Stimulated activated CD8-positive, alpha-beta memory T cell treated with anti-CD3 and anti-CD28 coated beads, Interleukin-4, amount 100 ng/mL, for 24 hours (primary cell): ENCODE data around the gene TRHDE.
"Not testable (repeated sequence)": the region's sequence is repeated elsewhere in the genome, so short reads cannot be mapped to it uniquely, and the experiment has no call there.

Experiments used
- DNase-seq: peaks from one replicate; pipeline ENCODE4 v3.0.0-alpha.2; 2020; ENCODE audit warnings: low read depth

Gene TRHDE

DNA sequence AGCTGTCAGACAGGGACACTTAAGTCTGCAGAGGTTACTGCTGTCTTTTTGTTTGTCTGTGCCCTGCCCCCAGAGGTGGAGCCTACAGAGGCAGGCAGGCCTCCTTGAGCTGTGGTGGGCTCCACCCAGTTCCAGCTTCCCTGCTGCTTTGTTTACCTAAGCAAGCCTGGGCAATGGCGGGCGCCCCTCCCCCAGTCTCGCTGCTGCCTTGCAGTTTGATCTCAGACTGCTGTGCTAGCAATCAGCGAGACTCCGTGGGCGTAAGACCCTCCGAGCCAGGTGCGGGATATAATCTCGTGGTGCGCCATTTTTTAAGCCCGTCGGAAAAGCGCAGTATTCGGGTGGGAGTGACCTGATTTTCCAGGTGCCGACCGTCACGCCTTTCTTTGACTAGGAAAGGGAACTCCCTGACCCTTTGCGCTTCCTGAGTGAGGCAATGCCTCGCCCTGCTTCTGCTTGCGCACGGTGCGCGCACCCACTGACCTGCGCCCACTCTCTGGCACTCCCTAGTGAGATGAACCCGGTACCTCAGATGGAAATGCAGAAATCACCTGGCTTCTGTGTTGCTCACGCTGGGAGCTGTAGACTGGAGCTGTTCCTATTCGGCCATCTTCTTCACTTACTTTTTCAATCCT lies 248.0 kb downstream of the TRHDE start:
- not testable (repeated sequence) for DNase-seq

- no peak for DNase-seq
Observed at GRCh38 chr12:72521326-72521725, 249.2 kb downstream of the TRHDE start.

DNA sequence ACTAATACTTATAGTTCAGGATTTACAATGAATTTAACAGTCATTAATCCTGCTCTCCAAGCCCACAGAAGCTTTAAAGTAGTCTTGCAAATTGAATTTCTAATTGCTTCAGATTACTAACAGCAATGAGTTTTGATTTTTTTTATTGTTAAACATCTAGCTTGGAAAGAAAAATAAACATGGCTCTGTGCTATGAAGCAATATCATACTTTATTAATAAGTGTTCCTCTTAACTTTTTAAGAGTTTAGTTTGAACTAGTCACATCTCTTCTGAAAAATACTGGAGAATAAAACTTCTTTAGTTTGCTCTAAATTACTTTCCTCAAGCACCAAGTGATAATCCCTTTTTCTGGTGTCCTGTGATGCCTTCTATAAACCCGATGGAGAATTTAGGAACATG lies 250.2 kb downstream of the TRHDE start:
- DNase-seq, result no peak

GRCh38 chr12:72523754-72524153 lies 251.6 kb downstream of the TRHDE start:
- DNase-seq, result no peak

GRCh38 chr12:72535212-72535990 lies 263.2 kb downstream of the TRHDE start:
- DNase-seq, result no peak

- no peak for DNase-seq
Observed at GRCh38 chr12:72540811-72541210, 268.6 kb downstream of the TRHDE start.

DNA sequence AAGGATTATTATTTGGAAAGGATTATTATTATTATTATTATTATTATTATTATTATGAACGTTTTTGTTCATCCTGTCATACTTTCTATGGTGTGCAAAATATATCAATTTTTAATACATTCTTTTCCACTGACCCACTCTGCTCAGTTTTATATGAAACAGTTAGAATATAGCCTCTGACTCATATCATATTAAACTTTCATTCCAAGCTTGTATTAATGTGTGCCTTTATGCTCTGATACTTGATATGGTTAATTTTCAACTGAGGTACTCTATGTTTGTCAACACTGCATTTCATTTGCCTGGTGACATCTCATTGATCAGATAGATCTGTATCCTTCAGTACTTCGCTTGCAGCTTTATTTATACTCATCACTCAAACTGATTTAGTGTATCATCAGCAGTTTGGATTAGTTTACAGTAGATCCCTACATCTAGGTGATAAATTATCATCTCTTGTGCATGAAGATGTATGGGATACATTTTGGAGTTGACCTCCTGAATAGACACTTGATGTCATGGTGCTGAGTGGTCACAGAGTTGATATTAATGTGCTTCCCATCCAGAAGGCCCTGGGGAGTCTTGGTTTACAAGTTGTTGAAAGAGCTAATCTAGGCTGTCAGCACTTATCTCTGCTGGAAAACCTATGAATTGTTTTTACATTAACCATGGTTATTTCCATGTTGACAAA lies 271.8 kb downstream of the TRHDE start:
- DNase-seq, result no peak

DNA sequence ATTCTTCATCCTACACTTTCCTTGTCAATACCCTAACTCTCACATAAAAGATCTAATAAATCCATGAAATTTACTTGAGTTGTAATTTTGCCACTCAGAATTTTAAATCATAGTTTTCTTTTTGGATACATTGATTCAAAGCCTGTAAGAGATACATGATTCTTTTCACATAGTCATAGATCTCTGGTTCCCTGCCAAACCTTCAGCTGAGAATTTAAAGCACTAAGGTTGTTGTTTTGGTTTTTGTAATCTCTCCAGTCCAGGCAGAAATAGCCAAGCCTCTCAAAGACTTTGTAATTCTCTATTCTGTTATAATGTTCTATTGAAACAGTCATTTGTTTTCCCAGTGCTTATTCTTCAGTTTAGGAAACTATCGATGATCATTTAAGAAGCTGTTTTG lies 273.9 kb downstream of the TRHDE start:
- DNase-seq, result no peak

GRCh38 chr12:72547573-72547972 lies 275.4 kb downstream of the TRHDE start:
- DNase-seq, result no peak

GRCh38 chr12:72549184-72549583 lies 277.0 kb downstream of the TRHDE start:
- DNase-seq, result no peak

- DNase-seq, result no peak
Observed at GRCh38 chr12:72560003-72560769, 288.0 kb downstream of the TRHDE start.

GRCh38 chr12:72570601-72571000 lies 298.4 kb downstream of the TRHDE start:
- DNase-seq, result no peak

- DNase-seq, result no peak
Observed at GRCh38 chr12:72574138-72574537, 302.0 kb downstream of the TRHDE start.

- no peak for DNase-seq
Observed at GRCh38 chr12:72578327-72578726, 306.2 kb downstream of the TRHDE start.

DNA sequence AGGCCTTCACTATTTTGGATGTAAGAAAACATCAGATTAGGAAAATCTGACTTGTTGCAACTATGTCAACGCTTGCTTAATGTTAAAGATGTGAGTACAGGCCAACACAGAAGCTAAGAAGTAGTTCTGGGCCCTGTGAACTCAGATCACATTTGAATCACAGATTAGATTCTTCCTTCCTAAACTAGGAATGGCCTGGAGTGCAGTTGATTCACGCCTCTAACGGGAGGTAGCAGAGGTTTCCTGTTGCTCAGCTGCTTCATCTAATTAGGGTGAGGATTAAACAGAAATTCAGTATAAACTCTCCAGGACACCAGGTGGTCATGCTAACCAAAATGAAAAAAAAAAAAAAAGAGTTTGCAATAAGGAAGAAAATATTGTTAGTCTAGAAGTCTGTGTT lies 314.3 kb downstream of the TRHDE start:
- no peak for DNase-seq

DNA sequence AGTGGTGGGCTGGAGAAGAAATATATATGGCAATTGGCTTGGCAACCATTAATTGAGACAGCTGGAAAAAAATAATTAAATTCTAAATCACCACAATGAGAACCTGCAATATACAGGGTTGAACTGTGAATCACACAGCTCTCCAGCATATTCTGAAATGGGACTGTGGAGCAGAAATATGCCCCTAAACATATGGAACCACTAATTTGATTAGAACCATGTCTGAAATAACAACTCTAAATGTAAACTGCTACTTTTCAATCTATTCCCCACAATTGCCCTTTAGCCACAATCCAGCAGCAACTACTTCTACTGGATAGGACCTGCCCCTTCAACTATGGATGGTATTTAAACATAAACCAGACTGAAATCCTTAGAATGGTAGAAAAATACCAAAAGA lies 330.4 kb downstream of the TRHDE start:
- DNase-seq, result no peak

- no peak for DNase-seq
Observed at GRCh38 chr12:72605975-72606374, 333.8 kb downstream of the TRHDE start.

DNA sequence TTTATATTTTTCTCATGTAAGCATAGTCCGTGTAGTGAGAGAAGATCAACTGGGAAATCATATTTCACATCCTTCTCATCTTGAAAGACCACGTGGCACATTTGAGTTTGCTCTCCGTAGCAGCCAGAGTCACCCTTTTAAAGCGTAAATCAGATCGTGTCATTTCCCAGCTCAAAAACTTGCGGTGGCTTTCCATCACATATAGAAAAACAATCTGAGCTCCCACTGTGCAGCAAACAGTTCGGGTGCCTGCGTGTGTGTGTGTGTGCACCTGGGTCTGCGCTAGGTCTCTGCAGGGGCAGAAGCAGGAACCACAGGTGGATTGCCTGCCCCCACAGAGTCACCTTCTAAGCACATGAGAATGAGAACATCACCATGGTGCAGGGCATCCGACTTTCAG lies 338.2 kb downstream of the TRHDE start:
- no peak for DNase-seq

GRCh38 chr12:72610854-72611358 lies 338.7 kb downstream of the TRHDE start:
- DNase-seq, result no peak

DNA sequence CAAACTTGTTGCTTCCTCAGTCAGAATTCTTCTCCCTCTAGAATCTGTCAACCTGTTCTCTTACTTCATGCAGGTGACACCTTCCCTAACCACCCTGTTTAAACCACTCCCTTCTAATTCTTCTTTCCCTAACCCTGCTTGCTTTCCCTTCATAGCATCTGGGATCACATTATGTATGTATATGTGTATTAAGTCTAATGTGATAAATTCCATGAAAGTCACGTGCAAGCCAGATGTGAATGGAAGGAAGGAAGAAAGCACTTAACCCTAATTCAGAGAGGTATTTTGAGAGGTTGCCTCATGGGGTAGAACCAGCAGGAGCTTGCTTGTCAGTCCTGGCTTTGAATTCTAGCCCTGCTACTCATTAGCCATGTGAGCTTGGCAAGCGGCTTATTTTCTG lies 340.0 kb downstream of the TRHDE start:
- DNase-seq, result no peak

GRCh38 chr12:72618764-72619163 lies 346.6 kb downstream of the TRHDE start:
- no peak for DNase-seq

- DNase-seq, result no peak
Observed at GRCh38 chr12:72622556-72622955, 350.4 kb downstream of the TRHDE start.
